Esophagus squamous epithelium (tissue), 4 donors: ENCODE results near the gene ARFRP1.

ENCODE experiments used
- CTCF ChIP-seq, 6 experiments: fragments of 450-650 bp in 4 of 6; fragments of 200-600 bp in 2 of 6; sonication (generic) in 2 of 6; IDR thresholded peaks; one replicate each; pipeline ENCODE4 v1.5.1; 2016 to 2019; ENCODE audit warnings: antibody characterized with exemption in 6 of 6, mild to moderate bottlenecking in 4 of 6, moderate library complexity in 4 of 6
- POLR2A ChIP-seq, 4 donors: fragments of 450-650 bp; IDR thresholded peaks; one replicate each; pipeline ENCODE4 v1.6.1; 2017; ENCODE audit warnings: antibody characterized with exemption in 4 of 4, mild to moderate bottlenecking in 4 of 4, moderate library complexity in 3 of 4

- no peak for TF ChIP-seq CTCF (IDR thresholded peaks at IDR 0.05)
- no peak for TF ChIP-seq POLR2A (IDR thresholded peaks at IDR 0.05)
Observed at GRCh38 chr20:63745961-63746731, 38.4 kb upstream of the ARFRP1 start.
